NT2/D1 (cell line): Measurements from ENCODE around the gene RSRC1.

Source experiments
- YY1 ChIP-seq: IDR thresholded peaks from 2 replicates; pipeline ENCODE4 v1.6.1; 2011; ENCODE audit not compliant: insufficient read length, insufficient read depth
- ZNF274 ChIP-seq: IDR thresholded peaks from 2 replicates; pipeline ENCODE4 v1.6.1; 2011; ENCODE audit warnings: mild to moderate bottlenecking, low read depth, low read length

DNA sequence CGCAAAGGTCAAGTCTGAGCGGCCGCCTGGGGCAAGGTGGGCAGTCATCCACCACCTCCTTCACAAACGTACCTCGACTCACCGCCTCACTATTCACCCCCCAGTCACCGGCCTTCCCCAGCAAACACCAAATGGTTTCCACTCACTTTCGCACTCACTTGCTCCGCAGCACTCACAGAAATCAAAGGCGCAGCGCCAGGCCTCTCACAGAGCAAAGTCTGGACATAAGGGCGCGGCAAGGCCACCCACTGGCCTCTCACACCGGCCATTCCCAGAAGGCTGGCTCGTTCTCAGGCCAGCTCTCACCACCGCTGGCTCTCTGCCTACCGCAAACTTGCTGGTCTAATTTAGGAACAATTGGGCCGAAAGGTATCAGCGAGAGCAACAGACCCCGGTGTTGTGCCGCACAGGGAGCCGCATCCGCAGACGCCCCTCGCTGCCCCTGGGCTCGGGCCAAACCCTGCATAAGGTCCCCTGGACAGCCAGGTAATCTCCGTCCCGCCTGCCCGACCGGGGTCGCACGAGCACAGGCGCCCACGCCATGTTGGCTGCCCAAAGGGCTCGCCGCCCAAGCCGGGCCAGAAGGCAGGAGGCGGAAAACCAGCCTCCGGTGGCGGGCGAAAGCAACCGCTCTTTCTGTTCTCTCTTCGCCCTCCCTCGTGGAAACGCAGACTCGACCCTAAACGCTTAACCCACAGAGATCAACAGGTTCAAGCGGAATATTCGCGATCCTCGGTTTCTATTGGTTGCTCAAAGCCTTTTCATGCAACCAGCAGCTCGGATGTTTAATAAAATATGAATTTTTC is 6.6 kb upstream of the RSRC1 start:
- no peak for TF ChIP-seq ZNF274
- no peak for TF ChIP-seq YY1
